ENCODE measurements around the gene TBC1D22A. TPM values are rescaled to one million over a fixed set of nuclear protein-coding genes. Genes with fewer than 3 reads are reported as not detected.

Gene TBC1D22A
- total RNA-seq, 2 experiments from 2014 or later: 22.3 to 43.9 TPM

DNA sequence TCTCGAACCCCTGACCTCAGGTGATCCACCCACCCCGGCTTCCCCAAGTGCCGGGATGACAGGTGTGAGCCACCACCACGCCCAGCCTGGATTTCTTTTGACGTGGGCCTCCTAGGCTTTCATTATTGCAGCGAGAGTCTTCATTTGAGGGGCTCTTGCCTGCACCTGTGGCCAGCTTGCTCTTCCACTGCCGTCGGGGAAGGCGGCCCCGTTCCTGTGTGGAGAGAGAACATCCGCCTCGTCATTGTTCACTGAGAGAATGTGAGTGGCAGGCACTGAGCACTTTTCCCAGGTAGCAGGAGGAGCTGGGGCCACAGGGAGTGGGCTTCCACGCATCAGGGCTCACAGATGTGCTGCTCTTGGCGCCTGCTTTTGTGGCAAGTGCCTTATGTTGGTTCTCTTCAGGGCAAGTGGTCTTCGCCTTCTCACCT lies 365.0 kb downstream of the TBC1D22A start:
- no peak for TF ChIP-seq EZH2phosphoT487 (IDR thresholded peaks at IDR 0.05; ENCODE audit: borderline replicate concordance, low read depth, low read length)
- TF ChIP-seq, protein P1, sequence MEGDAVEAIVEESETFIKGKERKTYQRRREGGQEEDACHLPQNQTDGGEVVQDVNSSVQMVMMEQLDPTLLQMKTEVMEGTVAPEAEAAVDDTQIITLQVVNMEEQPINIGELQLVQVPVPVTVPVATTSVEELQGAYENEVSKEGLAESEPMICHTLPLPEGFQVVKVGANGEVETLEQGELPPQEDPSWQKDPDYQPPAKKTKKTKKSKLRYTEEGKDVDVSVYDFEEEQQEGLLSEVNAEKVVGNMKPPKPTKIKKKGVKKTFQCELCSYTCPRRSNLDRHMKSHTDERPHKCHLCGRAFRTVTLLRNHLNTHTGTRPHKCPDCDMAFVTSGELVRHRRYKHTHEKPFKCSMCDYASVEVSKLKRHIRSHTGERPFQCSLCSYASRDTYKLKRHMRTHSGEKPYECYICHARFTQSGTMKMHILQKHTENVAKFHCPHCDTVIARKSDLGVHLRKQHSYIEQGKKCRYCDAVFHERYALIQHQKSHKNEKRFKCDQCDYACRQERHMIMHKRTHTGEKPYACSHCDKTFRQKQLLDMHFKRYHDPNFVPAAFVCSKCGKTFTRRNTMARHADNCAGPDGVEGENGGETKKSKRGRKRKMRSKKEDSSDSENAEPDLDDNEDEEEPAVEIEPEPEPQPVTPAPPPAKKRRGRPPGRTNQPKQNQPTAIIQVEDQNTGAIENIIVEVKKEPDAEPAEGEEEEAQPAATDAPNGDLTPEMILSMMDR (conservative IDR thresholded peaks at IDR 0.05; ENCODE audit: low read length): no peak
- intact Hi-C loops (cut with micrococcal nuclease; ENCODE audit: unreplicated experiment): no loop called here
- POLR2A ChIA-PET: no interaction called here
- CTCF ChIA-PET (ENCODE audit: unreplicated experiment): no interaction called here
- no peaks in the 10 kb centered on the region for H3K9me2 ChIP-seq (ENCODE audit: insufficient read depth, low read length)
- no peak overlapping the region for H3K27ac ChIP-seq (ENCODE audit: low read depth, low read length, poor library complexity, severe bottlenecking)
- H3K4me1 ChIP-seq (ENCODE audit: insufficient read depth, low read length, poor library complexity, severe bottlenecking): no peaks in the 10 kb centered on the region
- H3K4me3 ChIP-seq (ENCODE audit: low read depth, low read length, poor library complexity, severe bottlenecking): no peak overlapping the region
- H3K9me3 ChIP-seq (ENCODE audit: low read length): no peaks in the 10 kb centered on the region
- no peak overlapping the region for H3K4me2 ChIP-seq (ENCODE audit: low read length)
- H4K20me1 ChIP-seq (ENCODE audit: insufficient read depth, low read length): no peaks in the 10 kb centered on the region
- no peaks in the 10 kb centered on the region for H3K36me3 ChIP-seq (ENCODE audit: insufficient read depth, low read length)
- H2AFZ ChIP-seq (ENCODE audit: low read length): no peak overlapping the region
- no peak for DNase-seq (ENCODE audit: low spot score)
- H3K79me2 ChIP-seq (ENCODE audit: insufficient read depth, low read depth, low read length): no peaks in the 10 kb centered on the region
- no TSS peak for BruUV-seq (replicated peaks)

DNA sequence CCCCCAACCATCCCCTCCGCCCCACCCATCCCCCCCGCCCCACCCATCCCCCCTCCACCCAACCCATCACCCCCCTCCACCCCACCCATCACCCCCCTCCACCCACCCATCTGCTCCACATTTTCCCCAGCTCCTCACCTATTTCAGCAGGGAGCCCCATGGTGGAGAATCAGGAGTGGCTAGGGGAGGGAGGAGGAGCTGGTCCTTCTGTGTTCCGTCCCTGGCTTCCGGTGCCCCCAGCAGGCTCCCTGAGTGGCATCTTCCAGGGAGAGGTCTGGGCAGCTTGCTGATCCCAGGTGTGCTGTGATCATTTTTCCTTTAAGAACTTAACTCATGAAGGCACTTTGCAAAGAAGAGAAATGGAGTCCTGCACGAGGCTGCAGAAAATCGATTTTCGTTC lies 365.8 kb downstream of the TBC1D22A start:
- TF ChIP-seq, protein P1 (conservative IDR thresholded peaks at IDR 0.05; ENCODE audit: low read length): no peak
- no peak for TF ChIP-seq EZH2phosphoT487 (IDR thresholded peaks at IDR 0.05; ENCODE audit: borderline replicate concordance, low read depth, low read length)
- intact Hi-C loops (cut with micrococcal nuclease; ENCODE audit: unreplicated experiment): no loop called here
- CTCF ChIA-PET (ENCODE audit: unreplicated experiment): no interaction called here
- POLR2A ChIA-PET: no interaction called here
- no peaks in the 10 kb centered on the region for H3K4me1 ChIP-seq (ENCODE audit: insufficient read depth, low read length, poor library complexity, severe bottlenecking)
- H3K4me2 ChIP-seq (ENCODE audit: low read length): no peak overlapping the region
- H3K27ac ChIP-seq (ENCODE audit: low read depth, low read length, poor library complexity, severe bottlenecking): no peak overlapping the region
- H4K20me1 ChIP-seq (ENCODE audit: insufficient read depth, low read length): no peaks in the 10 kb centered on the region
- no peak overlapping the region for H3K4me3 ChIP-seq (ENCODE audit: low read depth, low read length, poor library complexity, severe bottlenecking)
- H3K36me3 ChIP-seq (ENCODE audit: insufficient read depth, low read length): no peaks in the 10 kb centered on the region
- no peaks in the 10 kb centered on the region for H3K79me2 ChIP-seq (ENCODE audit: insufficient read depth, low read depth, low read length)
- H2AFZ ChIP-seq (ENCODE audit: low read length): no peak overlapping the region
- no peaks in the 10 kb centered on the region for H3K9me3 ChIP-seq (ENCODE audit: low read length)
- DNase-seq (ENCODE audit: low spot score): no peak
- no TSS peak for BruUV-seq (replicated peaks)
- no peaks in the 10 kb centered on the region for H3K9me2 ChIP-seq (ENCODE audit: insufficient read depth, low read length)

DNA sequence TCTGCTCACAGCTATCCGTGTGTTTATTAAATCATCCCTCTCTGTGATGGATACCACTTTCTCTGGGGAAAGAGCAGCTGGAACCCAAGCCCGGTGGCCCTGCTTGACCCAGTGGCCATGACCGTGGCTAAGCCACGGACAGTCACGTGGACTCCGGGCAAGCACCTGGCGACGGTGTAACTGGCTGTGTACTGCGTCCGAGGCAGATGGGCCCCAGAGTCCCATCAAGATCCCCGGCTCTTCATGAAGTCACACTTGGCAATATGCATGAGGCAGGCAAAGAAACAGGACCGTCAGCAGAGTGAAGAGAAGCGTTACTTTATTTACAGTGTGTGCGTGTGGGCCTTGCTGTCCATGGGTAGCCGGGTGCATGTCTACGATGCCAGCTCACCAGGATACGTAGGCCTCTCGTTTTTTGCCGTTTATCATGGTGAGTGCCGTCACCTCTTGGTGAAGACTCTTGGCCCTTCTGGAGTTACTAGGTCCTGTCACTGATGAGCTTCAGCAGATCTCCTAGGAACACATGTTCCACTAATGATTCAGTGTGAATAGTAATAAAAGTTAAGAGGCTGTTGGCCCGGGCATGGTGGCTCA lies 366.3 kb downstream of the TBC1D22A start:
- H3K4me3 ChIP-seq (ENCODE audit: low read depth, low read length, poor library complexity, severe bottlenecking): no peak overlapping the region
- no peaks in the 10 kb centered on the region for H3K9me2 ChIP-seq (ENCODE audit: insufficient read depth, low read length)
- no peaks in the 10 kb centered on the region for H4K20me1 ChIP-seq (ENCODE audit: insufficient read depth, low read length)
- BruUV-seq (replicated peaks): no TSS peak
- no peaks in the 10 kb centered on the region for H3K36me3 ChIP-seq (ENCODE audit: insufficient read depth, low read length)
- H3K79me2 ChIP-seq (ENCODE audit: insufficient read depth, low read depth, low read length): no peaks in the 10 kb centered on the region
- no peak for DNase-seq (ENCODE audit: low spot score)
- no peak overlapping the region for H3K4me2 ChIP-seq (ENCODE audit: low read length)
- H3K4me1 ChIP-seq (ENCODE audit: insufficient read depth, low read length, poor library complexity, severe bottlenecking): no peaks in the 10 kb centered on the region
- intact Hi-C loops (cut with micrococcal nuclease; ENCODE audit: unreplicated experiment): no loop called here
- no peaks in the 10 kb centered on the region for H3K9me3 ChIP-seq (ENCODE audit: low read length)
- ChIA-PET POLR2A (no interaction called here), CTCF (ENCODE audit: unreplicated experiment) (no interaction called here)
- H2AFZ ChIP-seq (ENCODE audit: low read length): no peak overlapping the region
- no peak for TF ChIP-seq EZH2phosphoT487 (IDR thresholded peaks at IDR 0.05; ENCODE audit: borderline replicate concordance, low read depth, low read length)
- TF ChIP-seq, protein P1 (conservative IDR thresholded peaks at IDR 0.05; ENCODE audit: low read length): no peak
- no peak overlapping the region for H3K27ac ChIP-seq (ENCODE audit: low read depth, low read length, poor library complexity, severe bottlenecking)

Data from OCI-LY7 (cell line).